K562 (cell line): ENCODE data around the gene SCT. TPM values are rescaled to one million over a fixed set of nuclear protein-coding genes. Genes with fewer than 3 reads are reported as not detected.

Source experiments
- ATAC-seq: fragments of 200-7000 bp; cut with Tn5 transposase; 3 replicates; pipeline ENCODE4 v1.9.1; 2020; ENCODE audit warnings: moderate library complexity
- BruUV-seq: library from RNA; stranded (reverse); fragments of 400-500 nt; replicated peaks from 2 replicates; lab custom pipeline; 2021; lab: Mats Ljungman, UMichigan
- CTCF ChIA-PET: fragments of 300-600 bp; formaldehyde crosslinking; extraction: SDS; loops from one replicate; lab custom pipeline; 2021; ENCODE audit warnings: low intra/inter-chr PET ratio; lab: Yijun Ruan, JAX
- POLR2A ChIA-PET: fragments of 300-600, 350-650 bp; sonication (Branson Sonifier 250); formaldehyde crosslinking; extraction: SDS; loops from one replicate; lab custom pipeline; 2021; ENCODE audit warnings: antibody characterized with exemption, inconsistent platforms; lab: Yijun Ruan, JAX
- DNase-seq, 4 experiments: peaks; one replicate each; pipeline versions ENCODE4 v3.0.0 to v3.0.0-alpha.2; 2011 to 2018; ENCODE audit warnings: low spot score in 3 of 4, mixed read lengths in 3 of 4; ENCODE audit errors: extremely low read depth in 1 of 4
- FAIRE-seq: peaks from 2 replicates; lab custom pipeline; 2011; peaks lifted over from hg19 to GRCh38; lab: Jason Lieb, UNC
- H2AFZ ChIP-seq: 2 replicates; pipeline ENCODE4 v1.6.0; 2011; ENCODE audit warnings: low read depth, low read length, control low read depth, inconsistent platforms
- H3K27ac ChIP-seq: fragments of 200-600 bp; 3 replicates; pipeline ENCODE4 v1.8.0; 2011; ENCODE audit warnings: low read depth, mild to moderate bottlenecking, control low read depth, inconsistent platforms, low read length, moderate library complexity, mixed read lengths; ENCODE audit errors: extremely low read depth
- H3K27me3 ChIP-seq, 2 experiments: fragments of 300-600 bp in 1 of 2; 2 replicates in 1 of 2; 3 replicates in 1 of 2; pipeline versions ENCODE4 v1.6.0 to v1.8.0; 2011; ENCODE audit warnings: inconsistent platforms in 2 of 2, low read length in 2 of 2, mild to moderate bottlenecking in 1 of 2, mixed read lengths in 1 of 2, moderate library complexity in 1 of 2; ENCODE audit not compliant: control insufficient read depth in 2 of 2, insufficient read depth in 2 of 2
- H3K36me3 ChIP-seq: fragments of 300-600 bp; 3 replicates; pipeline ENCODE4 v1.8.0; 2011; ENCODE audit warnings: mild to moderate bottlenecking, low read length, inconsistent platforms; ENCODE audit not compliant: control insufficient read depth, insufficient read depth
- H3K4me1 ChIP-seq, 2 experiments: fragments of 200-600 bp in 1 of 2; replicated peaks in 1 of 2; 2 replicates in 1 of 2; 3 replicates in 1 of 2; pipeline versions ENCODE4 v1.5.1 to v1.8.0; 2011; ENCODE audit warnings: inconsistent platforms in 2 of 2, low read length in 2 of 2, mild to moderate bottlenecking in 1 of 2, mixed read lengths in 1 of 2, moderate library complexity in 1 of 2; ENCODE audit not compliant: control insufficient read depth in 2 of 2, insufficient read depth in 2 of 2
- H3K4me2 ChIP-seq: 2 replicates; pipeline ENCODE4 v1.6.1; 2011; ENCODE audit warnings: low read length, control low read depth, inconsistent platforms, mixed read lengths; ENCODE audit not compliant: insufficient read depth
- H3K4me3 ChIP-seq: fragments of 200-600 bp; sonication (generic), shearing (Covaris generic); 2 replicates; pipeline ENCODE4 v1.5.1; 2016; ENCODE audit warnings: control low read depth, inconsistent platforms
- H3K79me2 ChIP-seq: fragments of 200-600 bp; 3 replicates; pipeline ENCODE4 v1.8.0; 2011; ENCODE audit warnings: low read length, inconsistent platforms; ENCODE audit not compliant: control insufficient read depth, insufficient read depth
- H3K9ac ChIP-seq, 2 experiments: 2 replicates each; pipeline versions ENCODE4 v1.6.0 to v1.6.1; 2011; ENCODE audit warnings: low read depth in 2 of 2, low read length in 2 of 2, control low read depth in 1 of 2, inconsistent platforms in 1 of 2, mild to moderate bottlenecking in 1 of 2, mixed read lengths in 1 of 2; ENCODE audit not compliant: insufficient read depth in 1 of 2
- H3K9me1 ChIP-seq: one replicate; pipeline ENCODE4 v1.6.0; 2011; ENCODE audit warnings: inconsistent platforms, mild to moderate bottlenecking, low read length, moderate library complexity; ENCODE audit not compliant: control insufficient read depth, insufficient read depth
- H3K9me3 ChIP-seq: replicated peaks from 2 replicates; pipeline ENCODE4 v1.5.1; 2011; ENCODE audit warnings: low read depth, low read length, inconsistent platforms; ENCODE audit not compliant: control insufficient read depth, insufficient read depth
- H4K20me1 ChIP-seq: replicated peaks from 2 replicates; pipeline ENCODE4 v1.6.1; 2011; ENCODE audit warnings: low read length, inconsistent platforms, mixed read lengths; ENCODE audit not compliant: control insufficient read depth, insufficient read depth
- CSDE1 ChIP-seq, 2 experiments: fragments of 450-650 bp; IDR thresholded peaks; 2 replicates each; pipeline ENCODE4 v1.6.1; 2016; ENCODE audit warnings: mild to moderate bottlenecking in 1 of 2
- NR2F6 ChIP-seq: fragments of 450-650 bp; formaldehyde crosslinking; IDR thresholded peaks from 2 replicates; pipeline ENCODE4 v1.4.0; 2020; ENCODE audit warnings: mild to moderate bottlenecking
- PHTF2 ChIP-seq: fragments of 250-450 bp; sonication (Bioruptor Pico); IDR thresholded peaks from 2 replicates; pipeline ENCODE4 v1.5.0; 2021; ENCODE audit warnings: mild to moderate bottlenecking
- SMARCE1 ChIP-seq: fragments of 450-650 bp; IDR thresholded peaks from 2 replicates; pipeline ENCODE4 v1.7.1; 2016; ENCODE audit warnings: mild to moderate bottlenecking
- ZNF311 ChIP-seq: fragments of 250-450 bp; sonication (Bioruptor Pico); IDR thresholded peaks from 2 replicates; pipeline ENCODE4 v1.4.0; 2020; ENCODE audit warnings: mild to moderate bottlenecking, moderate library complexity
- ZNF347 ChIP-seq: fragments of 450-650 bp; formaldehyde crosslinking; IDR thresholded peaks from 2 replicates; pipeline ENCODE4 v1.4.0; 2020; ENCODE audit warnings: low read depth, mild to moderate bottlenecking, moderate library complexity
- ZNF699 ChIP-seq: fragments of 250-450 bp; sonication (Bioruptor Pico); IDR thresholded peaks from 2 replicates; pipeline ENCODE4 v1.8.0; 2021; ENCODE audit warnings: mild to moderate bottlenecking, moderate library complexity; ENCODE audit not compliant: insufficient replicate concordance
- ZNF77 ChIP-seq: fragments of 250-450 bp; sonication (Bioruptor Pico); IDR thresholded peaks from 2 replicates; pipeline ENCODE4 v1.5.0; 2020
- WGBS: fragments of 100-300 bp; shearing (Covaris generic); methylation state at CpG from one replicate; pipeline ENCODE4 v1.1.6; 2016; ENCODE audit warnings: low coverage, mixed read lengths; ENCODE audit not compliant: insufficient coverage; ENCODE audit errors: missing lambda C conversion rate; 5-methylcytosine and 5-hydroxymethylcytosine counted together
- in situ Hi-C: fragments of 300-500 bp; cut with MboI; formaldehyde crosslinking; loops from 4 replicates; pipeline ENCODE4 v1.15.0; 2018; ENCODE audit warnings: inconsistent platforms, mixed read lengths
- intact Hi-C: fragments of 100-400 bp; cut with micrococcal nuclease; formaldehyde crosslinking; loops from 2 replicates; pipeline ENCODE4 v1.14.2; 2022
- polyA plus RNA-seq, 8 experiments: library from polyadenylated mRNA; depleted of rRNA in 4 of 8; stranded (reverse) in 5 of 8; unstranded in 3 of 8; fragments of >200 nt; fragmentation: Nextera tagmentation in 2 of 8; fragmentation: Illumina TruSeq in 1 of 8; extraction: Ambion mirVana in 2 of 8; extraction: Trizol in 1 of 8; gene quantifications; 2 replicates each; pipeline versions ENCODE4 v1.2.1 to v1.2.3, GENCODE V29; 2011 to 2014; ENCODE audit warnings: inconsistent platforms in 1 of 8, missing spikeins in 1 of 8
- total RNA-seq, 7 experiments: library from RNA; depleted of rRNA in 6 of 7; stranded (reverse); fragments of >200 nt in 6 of 7; fragmentation: Illumina TruSeq in 2 of 7; extraction: Trizol in 2 of 7; gene quantifications; 2 replicates each; pipeline versions ENCODE4 v1.2.1 to v1.2.3, GENCODE V29; 2011 to 2021; ENCODE audit warnings: low replicate concordance in 1 of 7

SCT gene
- total and polyA plus RNA-seq, 9 of the 15 experiments (the other 6 are each of a cell fraction or from before 2014, with no cell fraction given), result not detected

- H3K4me1 ChIP-seq, result peaks cover 40 to 61% of the 10 kb centered on the region in 2 experiments
- peak overlapping the region; percentile 90 for H3K4me3 ChIP-seq
- BruUV-seq, result no TSS peak
- H3K9me3 ChIP-seq, result no peaks in the 10 kb centered on the region
- ChIA-PET CTCF (no interaction called here), POLR2A (interaction anchor here (0.6 to 2.0 kb wide), 4 partner anchors 9 to 26 kb away, joined by 3 to 6 read pairs (median 5); no protein-coding TSS in a partner anchor)
- H3K9ac ChIP-seq, result peak overlapping the region; percentile 97 to 100
- FAIRE-seq, result no peak
- H3K79me2 ChIP-seq, result peaks cover 85% of the 10 kb centered on the region
- H3K27ac ChIP-seq, result peak overlapping the region; percentile 20; the same call in 1 of the 3 replicates
- H4K20me1 ChIP-seq, result peaks cover 43% of the 10 kb centered on the region
- intact Hi-C loops (no loop called here), in situ Hi-C loops (no loop called here)
- H3K9me1 ChIP-seq, result peaks cover 16% of the 10 kb centered on the region
- no peak for DNase-seq
- no peak overlapping the region for H2AFZ ChIP-seq
- peaks cover 55% of the 10 kb centered on the region; the same call in 2 of the 3 replicates for H3K36me3 ChIP-seq
- ATAC-seq, result no peak
- H3K4me2 ChIP-seq, result peak overlapping the region; percentile 97
- 62% methylated on average over 19 of the region's 21 CpGs for WGBS
- H3K27me3 ChIP-seq, result no peaks in the 10 kb centered on the region
- no peak for TF ChIP-seq ZNF347 (CRISPR knock-in tag)
- no peak for TF ChIP-seq NR2F6
- TF ChIP-seq CSDE1 (IDR thresholded peaks at IDR 0.05), result no peak
- TF ChIP-seq ZNF77 (CRISPR knock-in tag), result no peak
- no peak for TF ChIP-seq ZNF699 (CRISPR knock-in tag)
- no peak for TF ChIP-seq SMARCE1
- TF ChIP-seq PHTF2, result no peak
- TF ChIP-seq ZNF311 (CRISPR knock-in tag), result no peak
- TF ChIP-seq, all 486 proteins: peak for 0
Measured at GRCh38 chr11:578276-579035, 48.5 kb downstream of the SCT start.
